K562 (cell line): ENCODE results near the gene JSRP1. TPM values are rescaled to one million over a fixed set of nuclear protein-coding genes. Genes with fewer than 3 reads are reported as not detected.
A peak's percentile ranks its signal among the peaks of the same experiment; 100 is the strongest.

Source experiments
- ELF4 ChIP-seq: fragments of 450-650 bp; formaldehyde crosslinking; IDR thresholded peaks from 2 replicates; pipeline ENCODE4 v1.4.0; 2022; ENCODE audit warnings: missing genetic modification characterization
- FIP1L1 ChIP-seq: fragments of 200-400 bp; formaldehyde crosslinking; IDR thresholded peaks from 2 replicates; pipeline ENCODE4 v1.6.1; 2018; ENCODE audit warnings: mild to moderate bottlenecking, low read depth, low read length; ENCODE audit not compliant: poor library complexity, severe bottlenecking
- FOXA3 ChIP-seq, 2 experiments: fragments of 450-650 bp in 1 of 2; sonication (generic) in 1 of 2; formaldehyde crosslinking; IDR thresholded peaks in 1 of 2; conservative IDR thresholded peaks in 1 of 2; 2 replicates each; pipeline versions ENCODE4 v1.4.0 to v1.8.0; 2020 to 2022; ENCODE audit warnings: mild to moderate bottlenecking in 2 of 2, missing genetic modification reagents in 1 of 2
- FOXK1 ChIP-seq: sonication (generic); formaldehyde crosslinking; IDR thresholded peaks from 2 replicates; pipeline ENCODE4 v1.8.0; 2022; ENCODE audit warnings: missing genetic modification reagents, mild to moderate bottlenecking, borderline replicate concordance
- GTF2F1 ChIP-seq: IDR thresholded peaks from 2 replicates; pipeline ENCODE4 v1.6.1; 2011; ENCODE audit warnings: low read depth, low read length, improper control_type of control experiment
- HDAC1 ChIP-seq, 2 experiments: fragments of 450-650 bp; IDR thresholded peaks; 2 replicates each; pipeline ENCODE4 v1.6.1; 2016 to 2017; ENCODE audit warnings: inconsistent platforms in 1 of 2, mild to moderate bottlenecking in 1 of 2, moderate library complexity in 1 of 2
- KLF13 ChIP-seq: fragments of 450-650 bp; IDR thresholded peaks from 2 replicates; pipeline ENCODE4 v1.6.1; 2016; ENCODE audit warnings: missing genetic modification characterization, low read depth, mild to moderate bottlenecking, missing compliant biosample characterization, moderate library complexity, borderline replicate concordance
- MED1 ChIP-seq: sonication (generic); formaldehyde crosslinking; IDR thresholded peaks from 2 replicates; pipeline ENCODE4 v1.8.1; 2023; ENCODE audit warnings: missing genetic modification reagents, borderline replicate concordance
- MIER1 ChIP-seq: fragments of 450-650 bp; IDR thresholded peaks from 2 replicates; pipeline ENCODE4 v1.6.1; 2016; ENCODE audit warnings: antibody characterized with exemption, mild to moderate bottlenecking, low read depth
- NFIC ChIP-seq: fragments of 450-650 bp; IDR thresholded peaks from 2 replicates; pipeline ENCODE4 v1.6.1; 2017; ENCODE audit warnings: mild to moderate bottlenecking, inconsistent platforms
- PML ChIP-seq: IDR thresholded peaks from 2 replicates; pipeline ENCODE4 v1.6.1; 2012; ENCODE audit warnings: low read length, inconsistent platforms
- PURB ChIP-seq: sonication (generic); formaldehyde crosslinking; IDR thresholded peaks from 2 replicates; pipeline ENCODE4 v1.9.0; 2021; ENCODE audit warnings: low read depth, mild to moderate bottlenecking, missing genetic modification reagents
- RFX1 ChIP-seq: fragments of 450-650 bp; IDR thresholded peaks from 2 replicates; pipeline ENCODE4 v1.6.1; 2016; ENCODE audit warnings: mild to moderate bottlenecking, moderate library complexity
- TAL1 ChIP-seq: fragments of 450-650 bp; IDR thresholded peaks from 2 replicates; pipeline ENCODE4 v1.6.1; 2016; ENCODE audit warnings: mild to moderate bottlenecking
- TRIM24 ChIP-seq, 2 experiments: fragments of 450-650 bp; IDR thresholded peaks; 2 replicates each; pipeline ENCODE4 v1.6.1; 2016
- polyA plus RNA-seq, 8 experiments: library from polyadenylated mRNA; depleted of rRNA in 4 of 8; stranded (reverse) in 5 of 8; unstranded in 3 of 8; fragments of >200 nt; fragmentation: Nextera tagmentation in 2 of 8; fragmentation: Illumina TruSeq in 1 of 8; extraction: Ambion mirVana in 2 of 8; extraction: Trizol in 1 of 8; gene quantifications; 2 replicates each; pipeline versions ENCODE4 v1.2.1 to v1.2.3, GENCODE V29; 2011 to 2014; ENCODE audit warnings: inconsistent platforms in 1 of 8, missing spikeins in 1 of 8
- total RNA-seq, 7 experiments: library from RNA; depleted of rRNA in 6 of 7; stranded (reverse); fragments of >200 nt in 6 of 7; fragmentation: Illumina TruSeq in 2 of 7; extraction: Trizol in 2 of 7; gene quantifications; 2 replicates each; pipeline versions ENCODE4 v1.2.1 to v1.2.3, GENCODE V29; 2011 to 2021; ENCODE audit warnings: low replicate concordance in 1 of 7
- TF ChIP-seq, protein P1 (sequence below): sonication (generic); formaldehyde crosslinking; IDR thresholded peaks from 2 replicates; pipeline ENCODE4 v1.8.1; 2023; ENCODE audit warnings: mild to moderate bottlenecking, missing genetic modification reagents
- TF ChIP-seq, protein P2 (sequence below), 2 experiments: fragments of 450-650 bp; IDR thresholded peaks; 2 replicates each; pipeline ENCODE4 v1.6.1; 2018; ENCODE audit warnings: mild to moderate bottlenecking in 2 of 2, low read depth in 1 of 2; ENCODE audit not compliant: partially characterized antibody in 2 of 2
- TF ChIP-seq, protein P3 (sequence below): IDR thresholded peaks from 2 replicates; pipeline ENCODE4 v1.6.1; 2011; ENCODE audit warnings: borderline replicate concordance, low read depth, mild to moderate bottlenecking, moderate library complexity, low read length; ENCODE audit not compliant: insufficient read depth, poor library complexity, severe bottlenecking
- TF ChIP-seq, protein P4 (sequence below): fragments of 250-450 bp; sonication (Bioruptor Pico); IDR thresholded peaks from 2 replicates; pipeline ENCODE4 v1.8.0; 2022; ENCODE audit warnings: moderate library complexity, mild to moderate bottlenecking, inconsistent platforms

JSRP1 gene
- total and polyA plus RNA-seq, 9 of the 15 experiments (the other 6 are each of a cell fraction or from before 2014, with no cell fraction given): 0.08 to 1.2 (median 0.51) TPM; not detected in 4

DNA sequence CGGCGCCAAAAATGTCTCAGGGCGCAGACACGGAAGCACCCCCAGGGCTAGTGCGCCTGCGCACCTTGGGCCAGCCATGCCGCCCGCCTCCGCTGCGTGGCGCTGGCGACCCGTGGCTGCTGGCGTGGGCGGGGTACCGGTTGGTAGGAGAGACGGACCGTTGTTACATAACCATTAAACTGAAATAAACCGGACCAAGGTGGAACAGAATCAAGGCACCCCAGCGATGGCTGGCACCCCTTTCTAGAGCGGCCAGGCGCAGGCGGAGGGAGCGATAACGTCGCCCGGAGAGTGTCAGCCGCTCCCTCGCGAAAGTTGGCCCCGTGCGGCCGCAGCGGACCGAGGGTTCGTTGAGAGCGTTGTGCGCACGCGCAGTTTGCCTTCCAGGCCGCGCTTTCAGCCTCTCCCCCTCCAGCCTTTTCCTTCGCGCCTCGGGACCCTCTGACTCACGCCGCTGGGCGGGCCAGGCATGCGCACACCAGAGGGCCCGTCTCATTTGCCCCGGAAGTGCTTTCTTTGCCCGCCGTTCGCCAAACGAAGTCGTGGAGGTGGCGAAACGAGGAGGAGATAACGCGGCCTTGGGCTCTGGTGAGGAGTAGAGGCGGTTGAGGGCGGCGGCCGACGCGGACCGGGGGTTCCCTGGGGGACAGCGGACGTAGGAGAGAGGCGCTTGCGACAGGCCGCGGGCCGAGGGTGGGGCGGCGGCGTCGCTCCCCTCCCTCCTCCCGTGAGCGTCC is 19.7 kb downstream of the JSRP1 start, which contains the start of the genes PLEKHJ1 and SF3A2 (continued):
- TF ChIP-seq, protein P1, sequence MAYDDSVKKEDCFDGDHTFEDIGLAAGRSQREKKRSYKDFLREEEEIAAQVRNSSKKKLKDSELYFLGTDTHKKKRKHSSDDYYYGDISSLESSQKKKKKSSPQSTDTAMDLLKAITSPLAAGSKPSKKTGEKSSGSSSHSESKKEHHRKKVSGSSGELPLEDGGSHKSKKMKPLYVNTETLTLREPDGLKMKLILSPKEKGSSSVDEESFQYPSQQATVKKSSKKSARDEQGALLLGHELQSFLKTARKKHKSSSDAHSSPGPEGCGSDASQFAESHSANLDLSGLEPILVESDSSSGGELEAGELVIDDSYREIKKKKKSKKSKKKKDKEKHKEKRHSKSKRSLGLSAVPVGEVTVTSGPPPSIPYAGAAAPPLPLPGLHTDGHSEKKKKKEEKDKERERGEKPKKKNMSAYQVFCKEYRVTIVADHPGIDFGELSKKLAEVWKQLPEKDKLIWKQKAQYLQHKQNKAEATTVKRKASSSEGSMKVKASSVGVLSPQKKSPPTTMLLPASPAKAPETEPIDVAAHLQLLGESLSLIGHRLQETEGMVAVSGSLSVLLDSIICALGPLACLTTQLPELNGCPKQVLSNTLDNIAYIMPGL (CRISPR knock-in tag): no peak; the same call in 1 of the 2 replicates
- TF ChIP-seq KLF13: peak; percentile 99
- no peak for TF ChIP-seq MED1
- TF ChIP-seq NFIC: peak; percentile 39; the same call in 1 of the 2 replicates
- TF ChIP-seq, protein P2, sequence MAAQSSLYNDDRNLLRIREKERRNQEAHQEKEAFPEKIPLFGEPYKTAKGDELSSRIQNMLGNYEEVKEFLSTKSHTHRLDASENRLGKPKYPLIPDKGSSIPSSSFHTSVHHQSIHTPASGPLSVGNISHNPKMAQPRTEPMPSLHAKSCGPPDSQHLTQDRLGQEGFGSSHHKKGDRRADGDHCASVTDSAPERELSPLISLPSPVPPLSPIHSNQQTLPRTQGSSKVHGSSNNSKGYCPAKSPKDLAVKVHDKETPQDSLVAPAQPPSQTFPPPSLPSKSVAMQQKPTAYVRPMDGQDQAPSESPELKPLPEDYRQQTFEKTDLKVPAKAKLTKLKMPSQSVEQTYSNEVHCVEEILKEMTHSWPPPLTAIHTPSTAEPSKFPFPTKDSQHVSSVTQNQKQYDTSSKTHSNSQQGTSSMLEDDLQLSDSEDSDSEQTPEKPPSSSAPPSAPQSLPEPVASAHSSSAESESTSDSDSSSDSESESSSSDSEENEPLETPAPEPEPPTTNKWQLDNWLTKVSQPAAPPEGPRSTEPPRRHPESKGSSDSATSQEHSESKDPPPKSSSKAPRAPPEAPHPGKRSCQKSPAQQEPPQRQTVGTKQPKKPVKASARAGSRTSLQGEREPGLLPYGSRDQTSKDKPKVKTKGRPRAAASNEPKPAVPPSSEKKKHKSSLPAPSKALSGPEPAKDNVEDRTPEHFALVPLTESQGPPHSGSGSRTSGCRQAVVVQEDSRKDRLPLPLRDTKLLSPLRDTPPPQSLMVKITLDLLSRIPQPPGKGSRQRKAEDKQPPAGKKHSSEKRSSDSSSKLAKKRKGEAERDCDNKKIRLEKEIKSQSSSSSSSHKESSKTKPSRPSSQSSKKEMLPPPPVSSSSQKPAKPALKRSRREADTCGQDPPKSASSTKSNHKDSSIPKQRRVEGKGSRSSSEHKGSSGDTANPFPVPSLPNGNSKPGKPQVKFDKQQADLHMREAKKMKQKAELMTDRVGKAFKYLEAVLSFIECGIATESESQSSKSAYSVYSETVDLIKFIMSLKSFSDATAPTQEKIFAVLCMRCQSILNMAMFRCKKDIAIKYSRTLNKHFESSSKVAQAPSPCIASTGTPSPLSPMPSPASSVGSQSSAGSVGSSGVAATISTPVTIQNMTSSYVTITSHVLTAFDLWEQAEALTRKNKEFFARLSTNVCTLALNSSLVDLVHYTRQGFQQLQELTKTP (IDR thresholded peaks at IDR 0.05; ENCODE audit: low read depth in 1 of 2, partially characterized antibody in 2 of 2): peak in 1 of 2 experiments; percentile 93
- peak in 1 of 2 experiments; percentile 35; a peak in 1 of 4 replicates for TF ChIP-seq FOXA3 (CRISPR knock-in tag; conservative IDR thresholded peaks at IDR 0.05 in 1 of 2, IDR thresholded peaks at IDR 0.05 in 1 of 2)
- peak; percentile 86 for TF ChIP-seq FIP1L1
- no peak for TF ChIP-seq PURB (CRISPR knock-in tag)
- TF ChIP-seq FOXK1 (CRISPR knock-in tag): 0 out of 2 replicates have a peak, but pooled peaks have one; percentile 38
- no peak for TF ChIP-seq TAL1
- TF ChIP-seq, protein P3, sequence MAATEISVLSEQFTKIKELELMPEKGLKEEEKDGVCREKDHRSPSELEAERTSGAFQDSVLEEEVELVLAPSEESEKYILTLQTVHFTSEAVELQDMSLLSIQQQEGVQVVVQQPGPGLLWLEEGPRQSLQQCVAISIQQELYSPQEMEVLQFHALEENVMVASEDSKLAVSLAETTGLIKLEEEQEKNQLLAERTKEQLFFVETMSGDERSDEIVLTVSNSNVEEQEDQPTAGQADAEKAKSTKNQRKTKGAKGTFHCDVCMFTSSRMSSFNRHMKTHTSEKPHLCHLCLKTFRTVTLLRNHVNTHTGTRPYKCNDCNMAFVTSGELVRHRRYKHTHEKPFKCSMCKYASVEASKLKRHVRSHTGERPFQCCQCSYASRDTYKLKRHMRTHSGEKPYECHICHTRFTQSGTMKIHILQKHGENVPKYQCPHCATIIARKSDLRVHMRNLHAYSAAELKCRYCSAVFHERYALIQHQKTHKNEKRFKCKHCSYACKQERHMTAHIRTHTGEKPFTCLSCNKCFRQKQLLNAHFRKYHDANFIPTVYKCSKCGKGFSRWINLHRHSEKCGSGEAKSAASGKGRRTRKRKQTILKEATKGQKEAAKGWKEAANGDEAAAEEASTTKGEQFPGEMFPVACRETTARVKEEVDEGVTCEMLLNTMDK: peak; percentile 74
- TF ChIP-seq ELF4 (CRISPR knock-in tag): peak; percentile 10; the same call in 1 of the 2 replicates
- TF ChIP-seq RFX1: no peak
- no peak for TF ChIP-seq MIER1
- peak in 1 of 2 experiments; percentile 70; a peak in 2 of 4 replicates for TF ChIP-seq TRIM24 (IDR thresholded peaks at IDR 0.05)
- peak; percentile 65 for TF ChIP-seq PML
- TF ChIP-seq GTF2F1: peak; percentile 63; the same call in 1 of the 2 replicates
- TF ChIP-seq, protein P4, sequence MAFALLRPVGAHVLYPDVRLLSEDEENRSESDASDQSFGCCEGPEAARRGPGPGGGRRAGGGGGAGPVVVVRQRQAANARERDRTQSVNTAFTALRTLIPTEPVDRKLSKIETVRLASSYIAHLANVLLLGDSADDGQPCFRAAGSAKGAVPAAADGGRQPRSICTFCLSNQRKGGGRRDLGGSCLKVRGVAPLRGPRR (CRISPR knock-in tag): no peak
- TF ChIP-seq HDAC1 (IDR thresholded peaks at IDR 0.05): peak in 1 of 2 experiments; percentile 69; a peak in 2 of 4 replicates
